ENCODE data around the gene FGF22.

- TF ChIP-seq POLR2AphosphoS5 (IDR thresholded peaks at IDR 0.05; ENCODE audit: low read depth, low read length) (no peak), POLR2A (IDR thresholded peaks at IDR 0.05; ENCODE audit: low read depth, low read length) (no peak), SPI1 (IDR thresholded peaks at IDR 0.05; ENCODE audit: low read depth, low read length) (no peak), TAF1 (IDR thresholded peaks at IDR 0.05; ENCODE audit: low read depth, low read length) (no peak), POU2F2 (IDR thresholded peaks at IDR 0.05; ENCODE audit: low read depth, low read length) (no peak), PAX5 (IDR thresholded peaks at IDR 0.05; ENCODE audit: insufficient read depth, low read length, severe bottlenecking) (no peak)
Observed at GRCh38 chr19:681029-682019, 41.6 kb downstream of the FGF22 start.

Data from GM12891 (cell line).